GM19455 (cell line): Measurements from ENCODE around the gene SEZ6L2.
"Not testable (repeated sequence)": the region's sequence is repeated elsewhere in the genome, so short reads cannot be mapped to it uniquely, and the experiment has no call there.

Source experiments
- ATAC-seq: cut with Tn5 transposase; IDR thresholded peaks from one replicate; pipeline ENCODE4 v1.9.1; 2021; ENCODE audit not compliant: unreplicated experiment

Gene SEZ6L2

DNA sequence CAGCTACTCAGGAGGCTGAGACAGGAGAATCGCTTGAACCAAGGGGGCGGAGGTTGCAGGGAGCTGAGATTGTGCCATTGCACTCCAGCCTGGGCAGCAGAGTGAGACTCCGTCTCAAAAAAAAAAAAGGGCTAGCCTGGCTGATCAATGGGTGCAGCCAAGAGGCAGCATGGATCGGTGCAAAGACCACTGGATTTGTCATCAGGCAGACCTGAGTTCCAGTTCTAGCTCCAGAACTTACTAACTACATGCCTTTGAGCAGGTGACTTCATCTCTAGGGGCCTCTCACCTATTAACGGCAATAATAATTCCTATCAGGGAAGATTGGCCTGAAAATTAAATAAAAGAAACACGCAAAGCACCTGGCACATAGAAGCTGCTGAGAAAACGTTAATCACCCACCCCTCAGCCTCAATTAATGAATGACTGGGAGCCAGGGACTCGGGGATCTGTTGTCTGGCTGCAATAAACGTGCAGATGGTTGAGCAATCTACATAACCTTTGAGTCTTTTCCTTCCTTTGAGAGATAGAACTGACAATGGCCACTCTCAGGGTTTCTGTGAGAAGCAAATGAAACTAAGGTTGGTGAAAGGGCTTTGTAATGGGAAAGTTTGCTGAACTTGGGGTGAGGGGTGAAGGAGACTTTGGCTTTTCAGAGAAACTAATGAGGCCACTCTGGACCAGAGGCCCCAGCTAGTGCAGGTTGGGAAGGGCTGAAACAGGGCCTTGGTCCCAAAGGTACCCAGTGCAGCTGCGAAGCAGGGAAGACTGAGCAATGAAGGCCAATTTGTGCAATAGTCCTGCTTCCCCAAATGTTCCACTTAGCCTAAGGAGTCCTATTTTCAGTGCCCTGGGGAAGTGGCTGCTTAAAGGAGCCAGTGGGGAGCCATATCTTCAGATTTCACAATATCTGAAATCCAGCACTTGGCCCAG, 7.6 kb downstream of the SEZ6L2 start:
- ATAC-seq: no peak

DNA sequence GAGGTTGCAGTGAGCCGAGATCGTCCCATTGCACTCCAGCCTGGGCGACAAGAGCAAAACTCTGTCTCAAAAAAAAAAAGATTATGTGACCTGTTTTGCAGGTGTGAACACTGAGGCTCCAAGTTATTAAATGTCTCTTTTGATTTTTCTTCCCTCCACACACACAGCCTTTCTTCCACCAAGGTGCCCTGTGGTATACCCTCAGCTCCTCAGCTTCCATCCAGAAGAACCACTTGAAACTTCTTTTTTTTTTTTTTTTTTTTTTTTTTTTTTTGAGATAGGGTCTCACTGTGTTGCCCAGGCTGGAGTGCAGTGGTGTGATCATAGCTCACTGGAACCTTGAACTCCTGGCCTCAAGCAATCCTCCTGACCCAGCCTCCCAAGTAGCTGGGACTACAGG, 10.0 kb downstream of the SEZ6L2 start:
- ATAC-seq: not testable (repeated sequence)

DNA sequence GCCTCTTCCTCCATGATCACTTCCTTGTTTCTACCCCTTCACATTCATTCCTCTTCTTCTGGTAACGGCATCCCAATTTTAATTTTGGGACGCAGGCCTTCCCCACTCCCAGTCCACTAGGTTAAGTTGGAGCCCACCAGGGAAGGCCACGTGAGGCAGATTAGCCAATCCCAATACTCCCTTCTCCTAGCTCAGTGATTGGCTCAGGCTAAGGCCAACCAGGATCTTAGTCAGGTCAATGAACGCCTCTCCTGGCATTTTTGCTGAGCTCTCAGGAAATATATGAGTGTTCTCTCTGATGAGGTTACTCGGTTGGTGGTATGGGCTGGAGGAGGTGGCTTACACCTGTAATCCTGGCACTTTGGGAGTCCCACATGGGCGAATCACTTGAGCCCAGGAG, 15.4 kb downstream of the SEZ6L2 start:
- no peak for ATAC-seq

DNA sequence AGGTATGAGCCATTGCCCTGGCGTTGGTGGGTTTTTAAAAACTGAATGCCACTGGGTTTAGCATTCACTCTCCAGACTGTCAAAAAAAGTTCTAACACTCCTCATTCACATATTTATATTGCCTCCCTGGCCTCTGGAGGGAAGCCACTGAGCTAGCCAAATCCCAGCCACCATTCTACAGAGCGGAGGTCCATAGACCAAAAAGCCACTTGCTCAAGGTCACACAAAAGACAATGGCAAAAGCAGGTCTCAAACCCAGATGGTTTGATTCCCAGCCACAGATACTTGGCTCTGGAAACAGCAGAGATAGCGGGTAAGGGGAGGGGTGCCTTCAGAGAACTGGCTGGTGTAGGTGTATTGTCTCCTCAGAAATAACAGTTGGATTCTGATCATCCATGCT, 18.3 kb downstream of the SEZ6L2 start:
- no peak for ATAC-seq

DNA sequence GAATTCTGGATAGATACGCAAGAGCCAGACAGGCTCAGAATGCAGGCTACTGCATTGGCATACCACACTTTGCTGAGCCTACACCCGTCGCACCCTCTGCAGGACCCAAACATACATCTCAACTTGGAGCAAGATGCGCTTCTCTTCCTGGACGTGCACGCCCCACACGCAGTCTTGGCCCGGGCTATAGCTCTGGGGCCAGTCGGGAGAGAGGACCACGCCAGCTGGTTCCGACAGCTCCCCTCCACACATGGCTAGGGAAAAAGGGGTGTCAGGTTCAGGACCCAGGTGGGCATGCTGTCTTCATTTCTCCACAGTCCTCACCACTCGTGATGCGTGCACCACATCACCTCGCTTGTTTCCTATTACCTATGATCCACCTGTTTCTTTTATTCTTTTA, 21.2 kb downstream of the SEZ6L2 start:
- no peak for ATAC-seq

DNA sequence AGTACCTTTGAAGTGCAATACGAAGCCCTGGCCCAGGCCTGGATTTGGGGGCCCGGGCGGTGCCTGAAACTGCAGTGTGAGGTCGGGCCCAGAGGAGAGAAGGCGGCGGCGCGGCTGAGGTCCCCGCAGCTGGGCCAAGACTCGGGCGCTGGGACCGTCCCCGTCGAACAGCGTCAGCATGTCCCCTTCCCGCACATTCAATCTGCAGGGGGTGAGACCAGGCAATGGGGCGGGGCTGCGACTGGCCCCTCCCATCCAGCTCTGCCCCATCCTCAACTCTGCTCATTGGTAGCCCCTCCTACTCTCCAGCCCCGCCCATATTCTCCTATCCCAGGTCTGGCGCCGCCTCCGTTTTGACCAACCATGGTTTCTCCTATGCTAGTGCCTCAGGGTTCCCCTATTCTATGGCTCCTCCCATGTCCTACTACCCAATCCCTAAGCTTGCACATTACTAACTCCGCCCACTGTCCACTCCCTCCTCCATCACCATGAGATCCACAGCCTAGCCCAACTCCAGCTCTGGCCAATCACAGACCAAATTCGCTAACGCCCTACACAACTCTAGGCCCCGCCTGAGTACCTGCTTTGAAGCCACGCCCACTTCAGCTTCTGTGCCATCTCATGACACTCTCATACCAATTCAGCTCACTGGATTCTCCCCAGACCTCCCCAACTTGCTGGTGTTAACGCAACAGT, 21.9 kb downstream of the SEZ6L2 start:
- ATAC-seq: no peak

DNA sequence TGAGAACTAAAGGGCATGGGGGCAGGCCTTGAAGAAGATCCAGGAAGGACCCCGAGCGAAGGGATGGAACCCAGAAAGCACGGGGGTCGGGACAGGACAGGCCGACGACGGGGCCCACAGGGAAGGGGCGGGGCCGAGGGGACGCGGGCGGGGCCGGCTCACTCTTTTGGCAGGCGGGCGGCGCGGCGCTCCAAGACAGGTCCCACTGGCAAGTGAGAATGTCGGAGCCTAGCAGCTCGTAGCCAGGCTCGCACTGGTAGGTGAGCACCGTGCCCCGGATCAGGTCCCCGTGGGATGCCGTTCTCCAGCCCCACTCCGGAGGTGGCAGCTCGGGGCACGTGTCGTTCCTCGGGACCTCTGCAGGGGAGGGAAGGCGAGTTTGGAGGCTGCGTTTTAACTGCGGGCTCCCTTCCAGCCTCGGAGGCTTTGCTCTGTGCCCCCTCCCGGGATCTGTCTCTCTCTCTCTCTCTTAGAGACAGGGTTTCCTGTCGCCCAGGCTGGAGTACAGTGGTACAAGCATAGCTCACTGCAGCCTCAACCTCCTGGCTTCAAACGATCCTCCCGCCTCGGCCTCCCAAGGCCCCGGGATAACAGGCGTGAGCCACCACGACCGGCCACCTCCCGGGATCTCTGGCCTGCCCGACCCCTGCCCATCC, 22.6 kb downstream of the SEZ6L2 start:
- no peak for ATAC-seq

DNA sequence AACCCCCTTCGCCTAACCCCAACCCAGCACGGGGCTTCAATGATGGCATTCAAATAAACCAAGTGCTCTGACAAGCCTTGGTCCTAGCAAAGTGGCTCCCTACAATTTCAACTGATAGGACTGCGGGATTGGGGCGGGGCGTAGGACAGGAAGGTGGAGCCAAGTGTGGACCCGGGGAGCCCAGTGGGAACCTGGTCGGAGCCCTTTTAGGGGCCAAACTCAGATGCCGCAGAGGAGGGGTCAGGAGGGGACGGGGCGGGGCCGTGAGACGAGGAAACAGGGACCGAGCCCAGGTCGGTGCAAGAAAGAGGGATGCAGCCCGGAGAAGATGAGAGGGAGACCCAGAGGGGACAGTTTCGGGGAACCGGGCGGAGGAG, 23.1 kb downstream of the SEZ6L2 start:
- no peak for ATAC-seq

DNA sequence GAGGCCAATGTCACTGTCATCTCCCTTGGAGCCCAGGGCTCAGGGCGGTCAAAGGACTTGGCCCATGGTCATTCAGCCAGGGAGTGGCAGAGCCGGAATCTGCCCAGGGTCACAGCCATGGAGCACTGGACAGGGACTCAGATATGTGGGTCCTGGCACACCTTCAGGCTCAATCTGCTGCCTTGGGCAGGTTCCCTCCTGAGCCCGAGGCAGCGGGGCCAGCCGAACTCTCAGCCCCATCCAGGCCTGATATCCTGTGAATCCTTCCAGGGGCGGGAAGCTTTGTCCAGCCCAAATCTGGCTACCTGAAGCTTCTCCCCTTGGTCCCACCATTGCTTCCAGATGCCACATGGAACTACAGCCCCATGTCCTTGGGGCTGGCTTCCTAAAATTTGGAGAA, 24.1 kb downstream of the SEZ6L2 start:
- ATAC-seq: no peak

DNA sequence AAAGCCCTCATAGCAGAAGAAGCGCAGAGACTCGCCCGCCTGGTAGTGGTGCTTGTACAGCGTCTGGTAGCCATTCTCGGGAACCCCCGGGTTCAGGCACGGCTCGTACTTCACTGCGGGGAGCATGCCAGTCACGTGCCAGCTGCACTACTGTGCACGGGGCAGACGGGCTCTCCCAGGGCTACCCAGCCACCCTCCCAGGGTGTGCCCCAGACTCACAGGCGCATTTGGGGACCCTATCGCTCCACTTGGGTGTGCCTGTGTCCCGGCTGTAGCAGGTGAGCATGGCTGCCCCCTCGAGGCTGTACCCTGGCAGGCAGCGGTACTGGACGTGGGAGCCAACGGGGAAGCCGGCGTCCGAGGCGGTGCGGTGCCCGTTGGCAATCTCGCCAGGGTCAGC, 26.0 kb downstream of the SEZ6L2 start:
- ATAC-seq: no peak

DNA sequence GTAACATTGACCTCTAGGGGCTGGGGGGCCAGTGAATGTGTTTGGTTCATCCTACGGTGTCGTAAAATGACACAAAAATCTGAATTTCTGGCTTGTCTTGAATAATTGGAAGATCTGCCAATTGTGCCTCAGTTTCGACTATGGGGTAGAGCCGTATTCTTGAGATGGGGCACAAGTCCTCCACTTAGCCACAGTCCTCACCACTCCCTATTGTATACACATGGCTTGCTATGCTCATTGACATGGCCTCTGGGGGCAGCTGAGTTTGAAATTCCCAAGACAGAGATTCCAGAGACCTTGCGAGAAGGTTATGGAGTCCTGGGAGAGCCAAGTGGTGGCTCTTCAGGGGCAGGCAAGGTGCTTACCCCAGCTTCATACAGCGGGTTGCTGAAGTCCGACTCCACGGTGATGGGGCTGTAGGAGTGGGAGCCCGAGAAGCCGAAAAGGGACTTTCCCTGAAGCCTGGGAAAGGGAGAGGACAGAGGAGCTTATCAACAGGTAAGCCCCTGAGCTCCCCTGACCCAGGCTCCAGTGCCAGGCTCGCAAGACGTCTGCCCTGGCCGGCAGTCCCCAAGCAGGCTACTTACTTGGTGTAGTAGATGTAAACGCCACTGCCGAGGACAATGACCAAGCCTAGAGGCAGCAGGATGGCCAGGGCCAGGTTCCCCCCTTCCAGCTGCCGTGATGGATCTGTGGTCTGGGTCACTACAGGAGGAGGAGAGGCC, 27.4 kb downstream of the SEZ6L2 start:
- no peak for ATAC-seq

DNA sequence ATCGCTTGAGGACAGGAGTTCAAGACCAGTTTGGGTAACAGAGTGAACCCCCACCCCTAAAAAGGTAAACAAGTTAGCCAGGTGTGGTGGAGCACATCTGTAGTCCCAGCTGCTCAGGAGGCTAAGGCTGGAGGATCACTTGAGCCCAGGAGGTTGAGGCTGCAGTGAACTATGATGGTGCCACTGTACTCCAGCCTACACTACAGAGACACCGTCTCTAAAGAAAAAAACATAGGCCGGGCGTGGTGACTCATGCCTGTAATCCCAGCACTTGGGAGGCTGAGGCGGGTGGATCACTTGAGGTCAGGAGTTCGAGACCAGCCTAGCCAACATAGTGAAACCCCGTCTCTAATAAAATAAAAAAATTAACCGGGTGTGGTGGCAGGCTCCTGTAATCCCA, 30.3 kb downstream of the SEZ6L2 start:
- ATAC-seq: not testable (repeated sequence)

DNA sequence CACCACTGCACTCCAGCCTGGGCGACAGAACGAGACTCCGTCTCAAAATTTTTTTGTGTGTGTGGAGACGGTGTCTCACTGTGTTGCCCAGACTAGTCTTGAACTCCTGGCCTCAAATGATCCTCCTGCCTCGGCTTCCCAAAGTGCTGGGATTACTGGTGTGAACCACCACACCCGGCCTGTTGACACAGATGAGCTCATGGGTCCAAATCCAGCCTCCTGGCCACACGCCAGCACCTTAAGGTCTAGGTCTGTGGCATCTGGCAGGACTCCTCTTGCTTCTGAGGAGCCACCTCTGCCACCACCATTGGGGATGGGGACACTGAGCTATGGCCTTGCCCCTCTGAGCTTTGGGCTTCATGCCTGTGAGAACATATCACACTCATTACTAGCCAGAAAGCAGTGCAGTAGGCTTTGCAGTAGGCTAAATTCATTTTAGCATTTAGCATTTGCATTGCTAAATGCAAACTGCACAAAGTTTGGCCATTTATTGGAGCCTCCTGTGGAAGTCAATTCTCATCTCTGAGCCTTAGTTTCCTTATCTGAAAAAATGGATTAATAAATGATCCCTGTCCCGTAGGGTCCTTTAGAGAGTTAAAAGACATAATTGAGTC, 30.8 kb downstream of the SEZ6L2 start:
- no peak for ATAC-seq

DNA sequence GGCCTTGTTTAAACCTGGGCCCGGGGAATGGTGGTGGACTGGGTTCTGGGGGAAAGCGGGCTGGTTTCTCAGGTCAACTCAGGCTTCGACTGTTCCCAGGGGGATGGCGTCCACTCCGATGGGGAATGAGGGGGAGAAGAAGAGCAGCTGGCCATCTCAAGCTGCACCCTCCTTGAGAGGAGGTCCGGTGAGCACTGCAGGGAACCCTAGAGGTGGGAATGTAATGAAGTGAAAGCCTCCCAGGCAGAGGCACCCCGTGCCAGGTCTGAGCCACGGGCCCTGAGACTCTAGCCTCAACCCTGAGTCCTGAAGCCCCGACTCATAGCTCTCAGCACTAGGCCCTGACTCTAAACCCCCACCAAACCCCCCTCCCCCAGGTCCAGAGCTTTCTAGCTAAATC, 35.1 kb downstream of the SEZ6L2 start:
- no peak for ATAC-seq

DNA sequence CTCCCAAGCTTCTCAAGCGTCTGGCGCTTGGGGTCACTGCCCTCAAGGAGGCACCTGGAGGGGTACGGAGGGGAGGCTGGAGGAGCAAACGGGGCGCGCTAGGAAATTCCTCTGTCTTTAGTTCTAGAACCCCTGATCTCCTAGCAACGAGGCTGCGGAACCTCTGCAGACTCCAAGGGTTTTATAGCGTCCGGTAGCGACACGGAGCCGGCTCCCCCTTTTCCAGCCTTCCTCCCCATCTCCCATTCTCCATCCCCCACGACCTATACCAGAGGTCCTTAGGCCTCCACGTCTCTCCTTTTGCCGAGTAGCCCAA, 35.7 kb downstream of the SEZ6L2 start:
- ATAC-seq: no peak

DNA sequence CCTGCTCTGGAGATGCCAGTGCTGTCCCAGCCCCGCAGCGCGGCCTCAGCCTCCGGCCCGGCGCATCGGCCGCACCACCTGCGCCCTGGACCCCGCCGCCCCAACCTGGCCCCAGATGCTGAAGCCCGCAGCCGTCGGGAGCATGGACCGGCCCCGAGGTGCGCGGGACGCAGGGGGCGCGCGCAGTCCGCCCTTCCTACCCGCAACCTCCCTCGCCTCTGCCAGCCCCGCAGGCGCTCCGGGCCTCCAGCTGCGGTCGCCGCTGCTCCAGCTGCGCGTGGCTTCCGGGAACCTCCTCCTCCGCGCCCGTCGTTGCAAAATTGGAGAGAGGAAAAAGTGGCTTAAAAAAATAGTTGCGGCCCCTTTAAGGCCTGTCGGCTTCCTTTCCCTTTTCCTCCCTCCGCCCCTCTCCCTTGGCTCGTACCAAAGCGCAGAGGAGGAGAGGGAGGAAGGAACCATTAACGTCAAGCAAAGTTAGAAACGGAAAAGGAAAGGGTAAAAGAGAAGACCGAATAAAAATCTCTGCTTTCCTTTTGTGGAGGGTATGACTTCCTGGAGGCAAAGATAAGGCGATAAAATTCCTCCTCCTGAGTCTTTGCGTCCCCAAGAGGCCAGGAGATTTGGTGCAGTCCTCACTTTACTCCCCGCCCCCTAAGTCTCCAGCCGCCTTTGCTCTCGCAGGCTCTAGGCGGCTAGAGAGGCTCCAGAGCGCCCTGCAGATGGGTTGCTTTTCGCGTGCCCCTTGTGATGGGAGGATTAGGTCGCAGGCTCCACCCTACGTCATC, 36.3 kb downstream of the SEZ6L2 start, which contains the start of gene CDIPT:
TSS of gene CDIPT (minus strand) at position 343 of the 785 bp plus-strand sequence. CDS start 369 bp downstream, outside the sequence.
- peak; percentile 82 for ATAC-seq

DNA sequence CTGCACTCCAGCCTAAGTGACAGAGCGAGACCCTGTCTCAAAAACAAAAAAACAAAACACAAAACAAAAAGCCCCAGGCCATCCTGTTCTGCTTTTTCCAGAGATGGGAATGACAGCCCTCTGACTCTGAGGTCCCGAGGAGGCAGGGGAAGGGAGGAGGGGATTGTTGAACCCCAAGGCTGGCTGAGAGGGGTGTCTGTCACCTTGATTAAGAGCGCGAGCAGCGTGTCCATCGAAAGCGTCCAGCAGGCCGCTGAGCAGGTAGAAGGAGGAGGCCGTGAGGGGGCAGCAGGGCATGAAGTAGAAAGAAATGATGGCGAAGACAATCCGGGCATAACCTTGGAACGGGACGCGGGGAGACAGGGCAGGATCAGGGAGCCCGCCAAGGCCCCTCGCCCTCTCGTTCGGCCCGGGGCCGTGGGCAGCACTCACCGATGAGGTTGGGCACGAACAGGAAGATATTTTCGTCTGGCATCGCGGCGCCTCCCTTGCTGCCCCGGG, 36.9 kb downstream of the SEZ6L2 start:
- ATAC-seq: peak; percentile 5

DNA sequence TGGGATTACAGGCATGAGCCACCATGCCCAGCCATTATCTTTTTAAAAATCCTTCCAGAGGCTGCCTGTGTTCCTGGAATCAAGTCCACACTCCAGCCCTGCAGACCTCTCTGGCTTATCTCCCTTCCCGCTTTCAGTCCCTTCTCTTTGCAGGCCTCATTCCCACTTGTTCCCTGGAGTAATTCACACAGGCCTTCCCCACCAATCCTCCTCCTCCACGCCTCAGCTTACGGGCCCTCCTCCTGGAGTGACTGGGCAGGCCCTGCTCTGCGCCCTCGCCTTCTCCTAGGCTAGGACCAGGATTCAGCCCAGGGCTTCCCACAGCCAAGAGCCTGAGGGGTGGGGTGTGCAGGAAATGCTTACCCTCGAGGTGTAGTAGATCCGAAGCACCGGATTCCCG, 39.1 kb downstream of the SEZ6L2 start:
- ATAC-seq: no peak

DNA sequence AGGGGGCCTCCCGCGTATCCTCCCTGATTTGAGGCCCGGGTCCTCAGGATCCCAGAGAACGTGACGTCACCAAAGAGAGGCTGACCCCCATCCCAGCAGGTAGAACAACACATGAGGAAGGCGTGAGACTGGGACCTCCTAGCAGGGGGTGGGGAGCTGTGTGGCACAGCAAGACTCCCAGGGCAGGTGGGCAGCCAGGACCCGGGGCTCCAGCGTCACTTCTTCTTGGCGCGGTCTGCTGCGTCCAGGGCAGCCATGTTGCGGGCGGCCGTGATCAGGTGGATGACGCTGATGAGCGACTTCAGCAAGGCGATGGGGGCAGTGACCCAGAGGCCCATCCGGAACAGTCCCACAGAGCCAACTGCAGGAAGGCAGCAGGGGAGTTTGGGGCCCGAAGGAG, 40.4 kb downstream of the SEZ6L2 start:
- no peak for ATAC-seq
